ENCODE data around the gene C11orf24.
"Not testable (repeated sequence)": the region's sequence is repeated elsewhere in the genome, so short reads cannot be mapped to it uniquely, and the experiment has no call there.

The C11orf24 gene

GRCh38 chr11:68256331-68256741 lies 15.4 kb downstream of the C11orf24 start:
- no peak for TF ChIP-seq POLR2AphosphoS5 (IDR thresholded peaks at IDR 0.05; ENCODE audit: borderline replicate concordance, low read depth, low read length)
- TF ChIP-seq FOXP2 (optimal IDR thresholded peaks at IDR 0.05; ENCODE audit: control extremely low read depth, extremely low read length, insufficient read depth), result no peak
- TF ChIP-seq EZH2 (IDR thresholded peaks at IDR 0.05), result no peak
- Histone ChIP-seq H3K4me3 (peak overlapping the region; percentile 74), H3K9me3 (ENCODE audit: low read depth, low read length) (no peaks in the 10 kb centered on the region), H3K36me3 (ENCODE audit: insufficient read depth, low read length) (no peaks in the 10 kb centered on the region), H3K9ac (ENCODE audit: insufficient read length) (peak overlapping the region; percentile 39), H3K27ac (peak overlapping the region; percentile 92)
- DNase-seq (ENCODE audit: low read depth, low spot score), result peak; percentile 47

- no peaks in the 10 kb centered on the region for H3K9me3 ChIP-seq (ENCODE audit: low read depth, low read length)
- no peaks in the 10 kb centered on the region for H3K36me3 ChIP-seq (ENCODE audit: insufficient read depth, low read length)
- no peak overlapping the region for H3K9ac ChIP-seq (ENCODE audit: insufficient read length)
- H3K27ac ChIP-seq, result no peak overlapping the region
- no peak for DNase-seq (ENCODE audit: low read depth, low spot score)
- H3K4me3 ChIP-seq, result no peak overlapping the region
- TF ChIP-seq FOXP2 (optimal IDR thresholded peaks at IDR 0.05; ENCODE audit: control extremely low read depth, extremely low read length, insufficient read depth) (no peak), POLR2AphosphoS5 (IDR thresholded peaks at IDR 0.05; ENCODE audit: borderline replicate concordance, low read depth, low read length) (no peak), EZH2 (IDR thresholded peaks at IDR 0.05) (no peak)
Measured at GRCh38 chr11:68255526-68255925, 16.2 kb downstream of the C11orf24 start.

- Histone ChIP-seq H3K27ac (no peak overlapping the region), H3K9me3 (ENCODE audit: low read depth, low read length) (no peaks in the 10 kb centered on the region), H3K4me3 (no peak overlapping the region), H3K36me3 (ENCODE audit: insufficient read depth, low read length) (no peaks in the 10 kb centered on the region), H3K9ac (ENCODE audit: insufficient read length) (no peak overlapping the region)
- TF ChIP-seq EZH2 (IDR thresholded peaks at IDR 0.05) (no peak), FOXP2 (optimal IDR thresholded peaks at IDR 0.05; ENCODE audit: control extremely low read depth, extremely low read length, insufficient read depth) (no peak), POLR2AphosphoS5 (IDR thresholded peaks at IDR 0.05; ENCODE audit: borderline replicate concordance, low read depth, low read length) (no peak)
- DNase-seq (ENCODE audit: low read depth, low spot score), result no peak
Measured at GRCh38 chr11:68254421-68254820, 17.4 kb downstream of the C11orf24 start.

GRCh38 chr11:68251765-68252164 lies 20.0 kb downstream of the C11orf24 start:
- Histone ChIP-seq H3K4me3 (no peak overlapping the region), H3K36me3 (ENCODE audit: insufficient read depth, low read length) (no peaks in the 10 kb centered on the region), H3K27ac (no peak overlapping the region), H3K9ac (ENCODE audit: insufficient read length) (no peak overlapping the region), H3K9me3 (ENCODE audit: low read depth, low read length) (no peaks in the 10 kb centered on the region)
- TF ChIP-seq POLR2AphosphoS5 (IDR thresholded peaks at IDR 0.05; ENCODE audit: borderline replicate concordance, low read depth, low read length) (no peak), EZH2 (IDR thresholded peaks at IDR 0.05) (no peak), FOXP2 (optimal IDR thresholded peaks at IDR 0.05; ENCODE audit: control extremely low read depth, extremely low read length, insufficient read depth) (no peak)
- DNase-seq (ENCODE audit: low read depth, low spot score), result no peak

- not testable (repeated sequence) for H3K9me3 ChIP-seq (ENCODE audit: low read depth, low read length); DNase-seq (ENCODE audit: low read depth, low spot score); H3K4me3 ChIP-seq; H3K27ac ChIP-seq; H3K36me3 ChIP-seq (ENCODE audit: insufficient read depth, low read length); H3K9ac ChIP-seq (ENCODE audit: insufficient read length)
Measured at GRCh38 chr11:68244912-68245311, 26.9 kb downstream of the C11orf24 start.

GRCh38 chr11:68243847-68244246 lies 27.9 kb downstream of the C11orf24 start:
- not testable (repeated sequence) for H3K4me3 ChIP-seq; H3K9me3 ChIP-seq (ENCODE audit: low read depth, low read length); H3K9ac ChIP-seq (ENCODE audit: insufficient read length); DNase-seq (ENCODE audit: low read depth, low spot score); H3K27ac ChIP-seq; H3K36me3 ChIP-seq (ENCODE audit: insufficient read depth, low read length)

- Histone ChIP-seq H3K9me3 (ENCODE audit: low read depth, low read length) (no peaks in the 10 kb centered on the region), H3K4me3 (no peak overlapping the region), H3K27ac (no peak overlapping the region), H3K36me3 (ENCODE audit: insufficient read depth, low read length) (no peaks in the 10 kb centered on the region), H3K9ac (ENCODE audit: insufficient read length) (no peak overlapping the region)
- DNase-seq (ENCODE audit: low read depth, low spot score), result no peak
- TF ChIP-seq EZH2 (IDR thresholded peaks at IDR 0.05), result no peak
- no peak for TF ChIP-seq FOXP2 (optimal IDR thresholded peaks at IDR 0.05; ENCODE audit: control extremely low read depth, extremely low read length, insufficient read depth)
- no peak for TF ChIP-seq POLR2AphosphoS5 (IDR thresholded peaks at IDR 0.05; ENCODE audit: borderline replicate concordance, low read depth, low read length)
Measured at GRCh38 chr11:68242616-68243015, 29.2 kb downstream of the C11orf24 start.

GRCh38 chr11:68231621-68232020 lies 40.2 kb downstream of the C11orf24 start:
- Histone ChIP-seq H3K4me3 (no peak overlapping the region), H3K9ac (ENCODE audit: insufficient read length) (no peak overlapping the region), H3K27ac (no peak overlapping the region), H3K36me3 (ENCODE audit: insufficient read depth, low read length) (no peaks in the 10 kb centered on the region), H3K9me3 (ENCODE audit: low read depth, low read length) (no peaks in the 10 kb centered on the region)
- no peak for DNase-seq (ENCODE audit: low read depth, low spot score)
- TF ChIP-seq EZH2 (IDR thresholded peaks at IDR 0.05) (no peak), FOXP2 (optimal IDR thresholded peaks at IDR 0.05; ENCODE audit: control extremely low read depth, extremely low read length, insufficient read depth) (no peak), POLR2AphosphoS5 (IDR thresholded peaks at IDR 0.05; ENCODE audit: borderline replicate concordance, low read depth, low read length) (no peak)

- no peak for DNase-seq (ENCODE audit: low read depth, low spot score)
- H3K4me3 ChIP-seq, result no peak overlapping the region
- no peaks in the 10 kb centered on the region for H3K36me3 ChIP-seq (ENCODE audit: insufficient read depth, low read length)
- no peaks in the 10 kb centered on the region for H3K9me3 ChIP-seq (ENCODE audit: low read depth, low read length)
- H3K27ac ChIP-seq, result no peak overlapping the region
- TF ChIP-seq FOXP2 (optimal IDR thresholded peaks at IDR 0.05; ENCODE audit: control extremely low read depth, extremely low read length, insufficient read depth), result no peak
- TF ChIP-seq POLR2AphosphoS5 (IDR thresholded peaks at IDR 0.05; ENCODE audit: borderline replicate concordance, low read depth, low read length), result no peak
- TF ChIP-seq EZH2 (IDR thresholded peaks at IDR 0.05), result no peak
- no peak overlapping the region for H3K9ac ChIP-seq (ENCODE audit: insufficient read length)
Measured at GRCh38 chr11:68229601-68230000, 42.2 kb downstream of the C11orf24 start.

Measured in SK-N-MC (cell line).